GM19035 (cell line): ENCODE results near the gene SPRING1.
A peak's percentile ranks its signal among the peaks of the same experiment; 100 is the strongest.
"Not testable (repeated sequence)": the region's sequence is repeated elsewhere in the genome, so short reads cannot be mapped to it uniquely, and the experiment has no call there.

ENCODE experiments used
- ATAC-seq: cut with Tn5 transposase; IDR thresholded peaks from one replicate; pipeline ENCODE4 v1.9.1; 2021; ENCODE audit not compliant: unreplicated experiment

Gene SPRING1

GRCh38 chr12:116737774-116738657 lies at the start of gene SPRING1, which contains the start of gene RNFT2:
SPRING1 (minus strand) TSS chr12:116738069; CDS start chr12:116737900, 169 bp downstream.
RNFT2 (plus strand) TSS chr12:116738315; CDS start chr12:116740498, 2,183 bp downstream.
- peak; percentile 97 for ATAC-seq

DNA sequence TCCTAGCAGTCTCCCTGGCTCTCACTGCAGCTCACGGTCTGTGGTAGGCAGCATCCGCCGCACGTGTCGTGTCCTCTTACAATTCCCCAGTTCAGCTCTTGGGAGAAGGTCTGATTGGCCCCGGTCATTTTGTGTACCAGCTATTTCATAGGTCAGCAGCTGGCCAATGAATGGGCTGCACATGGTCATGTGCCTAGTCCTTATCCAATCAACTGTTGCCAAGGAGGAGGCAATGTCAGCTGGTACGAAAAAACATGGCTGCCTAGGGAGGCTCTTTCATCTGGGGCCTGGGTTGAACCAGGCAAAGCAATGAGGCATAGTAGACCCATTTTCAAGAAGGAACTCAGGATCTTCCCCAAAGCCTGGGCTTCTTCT lies 46.4 kb upstream of the SPRING1 start:
- no peak for ATAC-seq

DNA sequence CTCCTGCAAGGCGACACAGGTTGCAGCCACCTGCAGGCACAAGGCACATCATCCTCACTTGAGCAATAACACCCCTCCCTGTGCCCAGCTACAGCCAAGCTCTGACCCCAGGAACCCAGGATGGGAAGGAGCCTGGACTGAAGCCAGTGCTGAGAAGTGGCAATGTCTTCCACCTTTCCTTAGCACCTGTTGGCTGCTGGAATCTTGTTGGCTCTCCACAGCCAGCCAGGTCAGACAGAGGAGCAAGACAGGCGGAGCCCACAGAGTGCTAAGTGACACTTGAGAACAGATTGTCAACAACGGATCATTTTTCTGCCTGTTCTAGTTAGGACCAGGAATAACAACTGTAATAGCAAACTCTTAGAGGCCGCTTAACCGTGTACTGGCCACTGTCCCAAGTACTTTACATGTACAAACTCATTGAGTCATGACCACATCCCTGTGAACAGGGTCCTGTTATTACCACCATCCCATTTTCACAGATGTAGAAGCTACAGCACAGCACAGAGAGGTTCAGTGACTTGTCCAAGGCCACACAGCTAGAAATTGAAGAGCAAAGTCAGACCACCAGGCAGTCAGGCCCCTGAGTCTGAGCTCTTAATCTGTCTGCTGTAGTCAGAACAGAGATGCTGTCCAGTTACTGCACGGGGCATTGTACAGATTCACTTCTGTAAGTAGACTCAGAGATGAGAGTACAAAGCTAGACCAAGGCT lies 45.8 kb upstream of the SPRING1 start:
- ATAC-seq: no peak

GRCh38 chr12:116780942-116781341 lies 43.1 kb upstream of the SPRING1 start:
- no peak for ATAC-seq

GRCh38 chr12:116779597-116779996 lies 41.7 kb upstream of the SPRING1 start:
- no peak for ATAC-seq

- no peak for ATAC-seq
Observed at GRCh38 chr12:116777245-116777644, 39.4 kb upstream of the SPRING1 start.

DNA sequence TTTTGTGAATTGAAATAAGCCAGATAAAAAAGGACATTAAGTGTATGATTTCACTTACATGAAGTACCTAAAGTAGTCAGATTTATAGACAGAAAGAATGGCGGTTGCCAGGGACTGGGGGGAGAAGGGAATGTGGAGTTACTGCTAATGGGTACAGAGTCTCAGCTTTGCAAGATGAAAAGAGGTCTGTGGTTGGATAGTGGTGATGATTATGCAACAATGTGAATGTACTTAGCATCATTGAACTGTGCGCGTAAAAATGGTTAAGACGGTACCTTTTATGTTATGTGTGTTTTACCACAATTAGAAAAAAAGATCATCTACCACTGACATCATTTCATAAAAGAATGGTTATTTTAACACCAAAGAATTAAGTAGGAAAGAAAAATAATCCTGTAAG lies 36.2 kb upstream of the SPRING1 start:
- ATAC-seq: no peak

DNA sequence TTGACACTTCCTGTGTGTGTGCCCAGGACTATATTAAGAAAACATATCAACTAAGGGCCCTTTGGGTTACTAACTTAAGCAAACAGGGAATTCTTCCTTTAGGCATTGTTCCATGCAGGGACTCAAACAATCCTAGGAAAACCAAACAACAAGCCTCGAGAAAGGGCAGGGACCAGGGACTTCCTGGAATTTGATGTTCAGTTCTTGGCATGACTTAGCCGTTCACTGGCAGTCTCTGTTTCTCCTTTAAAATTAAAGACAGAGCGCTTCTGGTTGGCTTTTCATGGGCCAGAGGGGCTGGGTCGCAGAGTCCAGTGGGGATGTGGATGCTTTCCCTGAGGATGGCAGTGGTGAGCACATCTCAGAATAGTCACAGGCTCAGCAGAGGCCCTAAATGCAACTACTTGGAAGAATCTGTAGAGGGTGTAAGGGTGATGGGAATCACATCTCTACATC lies 35.4 kb upstream of the SPRING1 start:
- no peak for ATAC-seq

DNA sequence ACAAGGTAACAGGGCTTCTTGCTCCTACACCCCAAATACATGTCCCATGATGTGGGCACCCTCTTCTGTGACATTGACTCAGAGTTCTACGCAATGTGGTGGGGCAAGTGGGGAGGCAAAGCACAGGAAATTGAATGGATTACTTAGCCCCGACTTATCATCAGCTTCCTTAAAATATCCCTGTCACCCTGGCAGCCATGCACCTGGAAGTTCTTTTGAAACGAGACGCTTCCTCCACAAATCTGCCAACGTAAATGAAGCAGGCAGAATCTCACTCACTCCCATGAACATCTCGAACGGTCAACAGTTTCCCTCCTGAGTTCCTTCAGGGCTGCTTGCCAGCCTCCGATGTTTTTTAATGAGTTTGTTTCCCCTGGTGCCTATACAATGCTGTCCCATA lies 33.8 kb upstream of the SPRING1 start:
- no peak for ATAC-seq

GRCh38 chr12:116766746-116767145 lies 28.9 kb upstream of the SPRING1 start:
- ATAC-seq: no peak

DNA sequence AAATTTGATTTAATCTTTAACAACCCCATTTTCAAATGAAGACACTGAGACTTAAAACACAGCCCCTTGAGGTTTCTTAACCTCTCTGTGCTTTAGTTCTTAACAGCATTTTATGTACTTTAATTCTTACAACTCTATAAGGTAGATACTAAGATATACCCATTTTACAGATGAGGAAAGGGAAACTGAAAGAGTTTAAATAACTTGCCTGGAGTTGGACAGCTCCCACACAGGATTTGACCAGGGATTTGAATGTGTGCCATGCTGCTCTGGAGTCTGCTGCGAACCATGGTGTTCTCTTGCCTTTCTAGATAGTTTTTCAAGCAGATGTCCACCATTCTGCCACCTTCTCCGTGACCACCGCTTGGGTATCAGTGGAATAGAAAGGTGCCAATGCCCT lies 28.4 kb upstream of the SPRING1 start:
- no peak for ATAC-seq

DNA sequence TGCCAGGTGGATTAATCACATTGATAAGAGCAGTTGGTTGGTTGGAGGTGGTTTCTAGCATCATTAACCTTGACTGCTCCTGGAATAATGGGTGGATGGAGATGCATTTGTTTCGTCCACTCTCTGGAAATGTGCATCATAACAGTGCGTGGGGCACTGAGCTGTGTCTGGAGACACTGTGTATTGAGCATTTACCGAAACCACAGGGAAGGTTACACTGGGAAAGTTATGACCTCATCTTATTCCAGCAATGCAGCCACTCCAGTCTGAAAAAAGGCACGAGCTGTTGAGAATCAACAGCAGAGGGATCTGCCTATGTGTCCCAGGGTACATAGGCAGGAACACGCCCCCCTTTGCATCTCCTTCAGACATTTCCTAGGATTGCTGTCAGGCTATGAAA lies 27.4 kb upstream of the SPRING1 start:
- ATAC-seq: no peak

DNA sequence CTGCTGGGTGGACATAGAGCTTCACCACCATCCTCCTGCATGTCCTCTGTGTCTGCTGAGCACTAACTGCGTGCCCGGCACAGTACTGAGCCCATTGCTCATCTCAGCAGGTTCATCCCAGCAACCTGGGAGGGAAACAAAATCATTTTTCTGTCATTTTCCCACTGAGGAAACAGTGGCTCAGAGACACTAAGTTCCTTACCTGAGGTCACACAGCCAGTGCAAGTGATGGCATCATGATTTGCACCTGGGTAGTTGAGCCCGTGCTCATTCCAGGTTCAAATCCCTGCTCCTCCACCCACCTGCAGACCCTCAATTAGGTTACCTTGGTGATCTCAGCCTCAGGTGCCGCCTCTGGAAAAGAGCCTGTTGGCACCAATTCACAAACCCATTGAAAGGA lies 23.6 kb upstream of the SPRING1 start:
- ATAC-seq: no peak

- no peak for ATAC-seq
Observed at GRCh38 chr12:116760622-116761020, 22.8 kb upstream of the SPRING1 start.

- no peak for ATAC-seq
Observed at GRCh38 chr12:116759783-116760621, 22.1 kb upstream of the SPRING1 start.

- ATAC-seq: not testable (repeated sequence)
Observed at GRCh38 chr12:116754783-116755182, 16.9 kb upstream of the SPRING1 start.

GRCh38 chr12:116754097-116754496 lies 16.2 kb upstream of the SPRING1 start:
- ATAC-seq: not testable (repeated sequence)

- no peak for ATAC-seq
Observed at GRCh38 chr12:116750298-116750697, 12.4 kb upstream of the SPRING1 start.

GRCh38 chr12:116749884-116750283 lies 12.0 kb upstream of the SPRING1 start:
- no peak for ATAC-seq

- ATAC-seq: no peak
Observed at GRCh38 chr12:116745554-116745953, 7.7 kb upstream of the SPRING1 start.

GRCh38 chr12:116744766-116745165 lies 6.9 kb upstream of the SPRING1 start:
- ATAC-seq: no peak
